Activated T-helper 2 cell treated with anti-CD3 and anti-CD28 coated beads, Interferon-gamma antibody, Interleukin-2, Interleukin-4, amounts not matched to agents 10 μg/mL and 5 μg/mL and 100 μg/mL, durations not matched to agents 14 hours and 24 hours and 36 hours (primary cell): ENCODE data around the gene CBFA2T2. TPM values are rescaled to one million over a fixed set of nuclear protein-coding genes. Genes with fewer than 3 reads are reported as not detected.
"Not testable (repeated sequence)": the region's sequence is repeated elsewhere in the genome, so short reads cannot be mapped to it uniquely, and the experiment has no call there.

Experiments used
- DNase-seq: peaks from one replicate; pipeline ENCODE4 v3.0.0; 2021; ENCODE audit warnings: low spot score
- H3K27ac Mint-ChIP-seq: one replicate; pipeline ENCODE4 v1.8.0; 2021; ENCODE audit warnings: mixed read lengths
- H3K27me3 Mint-ChIP-seq: one replicate; pipeline ENCODE4 v1.8.0; 2021; ENCODE audit warnings: low read depth, mixed read lengths
- H3K36me3 Mint-ChIP-seq: one replicate; pipeline ENCODE4 v1.8.0; 2021; ENCODE audit warnings: low read depth, mixed read lengths
- H3K4me1 Mint-ChIP-seq: one replicate; pipeline ENCODE4 v1.8.0; 2021; ENCODE audit warnings: low read depth, mixed read lengths
- H3K4me3 Mint-ChIP-seq: one replicate; pipeline ENCODE4 v1.8.0; 2021; ENCODE audit warnings: low read depth, mild to moderate bottlenecking, moderate library complexity, mixed read lengths
- H3K9me3 Mint-ChIP-seq: one replicate; pipeline ENCODE4 v1.8.0; 2021; ENCODE audit warnings: mixed read lengths
- intact Hi-C: fragments of 100-400 bp; cut with micrococcal nuclease; formaldehyde crosslinking; loops from one replicate; pipeline ENCODE4 v1.15.1; 2023
- total RNA-seq: library from RNA; stranded (reverse); gene quantifications from 2 replicates; pipeline ENCODE4 v1.2.3, GENCODE V29; 2022

Gene CBFA2T2
- total RNA-seq, 1 donor from 2014 or later: 14.4 TPM

GRCh38 chr20:33563788-33564187 is 73.9 kb downstream of the CBFA2T2 start:
- no peak for DNase-seq

DNA sequence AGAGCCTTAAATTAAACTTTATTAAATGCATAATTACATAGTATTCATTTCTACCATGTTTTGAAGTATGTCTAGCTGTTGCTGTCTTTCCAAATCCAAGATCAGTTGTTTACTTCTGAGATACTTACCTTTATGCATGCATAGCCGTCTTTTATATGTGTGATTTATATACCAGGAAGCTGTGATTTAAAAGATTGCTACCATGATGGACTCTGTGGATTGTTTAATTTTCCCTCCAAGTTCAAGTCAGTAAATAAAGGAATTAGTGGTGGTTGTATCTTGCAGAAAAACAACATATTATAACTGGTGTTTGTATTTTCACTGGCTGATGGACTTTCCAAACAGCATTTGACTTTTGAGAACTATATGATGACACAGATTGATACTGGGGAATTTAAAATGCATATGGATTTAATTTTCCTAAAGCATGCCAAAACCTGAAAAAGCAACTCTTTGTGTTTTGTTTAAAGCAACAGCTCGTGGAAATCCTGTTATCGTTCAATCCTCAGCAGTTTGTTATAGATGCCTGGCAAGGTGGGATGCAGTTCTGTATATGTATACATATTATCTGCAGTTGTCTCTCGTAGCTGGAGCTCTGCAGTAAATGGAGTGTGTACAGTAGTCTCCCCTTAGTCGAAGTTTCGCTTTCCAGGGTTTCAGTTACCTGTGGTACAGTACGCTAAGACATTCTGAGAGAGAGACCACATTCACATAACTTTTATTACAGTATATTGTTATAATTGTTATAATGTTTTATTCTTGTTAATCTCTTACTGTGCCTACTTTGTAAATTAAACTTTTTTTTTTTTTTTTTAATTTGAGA is 77.1 kb downstream of the CBFA2T2 start:
- Mint-ChIP-seq H3K4me3 (no peak overlapping the region), H3K27ac (no peak overlapping the region), H3K36me3 (no peaks in the 10 kb centered on the region), H3K27me3 (no peaks in the 10 kb centered on the region), H3K9me3 (no peaks in the 10 kb centered on the region), H3K4me1 (peaks cover 19% of the 10 kb centered on the region)
- no peak for DNase-seq
- intact Hi-C loops: no loop called here

More at GRCh38 chr20:33563788-33564187, 73.9 kb downstream of the CBFA2T2 start:
- H3K4me1 Mint-ChIP-seq: peaks cover 3% of the 10 kb centered on the region
- H3K36me3 Mint-ChIP-seq: no peaks in the 10 kb centered on the region
- H3K9me3 Mint-ChIP-seq: no peaks in the 10 kb centered on the region
- intact Hi-C loops: no loop called here
- H3K27me3 Mint-ChIP-seq: no peaks in the 10 kb centered on the region
- no peak overlapping the region for H3K4me3 Mint-ChIP-seq
- no peak overlapping the region for H3K27ac Mint-ChIP-seq

DNA sequence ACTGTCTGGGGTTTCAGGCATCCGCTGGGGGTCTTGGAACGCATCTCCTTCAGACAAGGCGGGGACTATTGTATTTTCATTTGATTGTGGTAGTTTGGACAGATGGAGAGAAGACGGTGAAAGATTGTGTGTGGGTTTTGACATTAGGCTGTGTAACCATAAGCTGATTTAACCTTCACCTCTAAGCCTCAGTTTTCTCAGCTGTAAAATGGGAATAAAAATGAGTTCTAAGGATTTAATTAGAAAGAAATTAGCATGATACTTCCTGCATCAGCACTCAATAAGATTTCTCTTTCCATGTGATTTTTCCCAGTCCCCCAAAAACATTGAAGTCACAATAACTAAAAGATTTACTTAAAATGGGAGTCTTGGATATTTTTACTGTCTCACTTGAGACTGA is 78.1 kb downstream of the CBFA2T2 start:
- Mint-ChIP-seq H3K9me3 (no peaks in the 10 kb centered on the region), H3K36me3 (no peaks in the 10 kb centered on the region), H3K27ac (no peak overlapping the region), H3K4me3 (no peak overlapping the region), H3K4me1 (peaks cover 19% of the 10 kb centered on the region), H3K27me3 (no peaks in the 10 kb centered on the region)
- no peak for DNase-seq
- intact Hi-C loops: no loop called here

DNA sequence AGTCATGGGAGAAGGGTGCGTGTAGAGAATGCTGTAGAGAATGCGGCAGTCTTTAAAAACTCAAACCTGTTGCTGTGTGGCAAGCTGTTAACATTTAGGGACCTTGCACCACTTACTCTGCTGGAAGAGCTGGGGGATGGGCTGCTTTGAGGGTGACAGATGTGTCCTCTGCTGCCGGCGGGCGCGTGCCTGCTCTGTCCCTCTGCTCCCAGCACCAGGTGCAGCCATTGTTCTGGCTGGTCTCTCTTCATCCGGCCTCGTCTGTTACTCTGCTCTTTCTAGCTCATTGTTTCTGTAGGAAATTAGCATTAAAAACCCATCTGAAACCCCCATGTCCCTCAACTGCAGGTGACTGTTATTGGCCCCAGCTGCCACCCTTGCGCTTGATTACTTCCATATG is 78.5 kb downstream of the CBFA2T2 start:
- DNase-seq: no peak
- no peak overlapping the region for H3K4me3 Mint-ChIP-seq
- H3K27me3 Mint-ChIP-seq: no peaks in the 10 kb centered on the region
- no peak overlapping the region for H3K27ac Mint-ChIP-seq
- no peaks in the 10 kb centered on the region for H3K36me3 Mint-ChIP-seq
- intact Hi-C loops: no loop called here
- no peaks in the 10 kb centered on the region for H3K9me3 Mint-ChIP-seq
- peaks cover 19% of the 10 kb centered on the region for H3K4me1 Mint-ChIP-seq

DNA sequence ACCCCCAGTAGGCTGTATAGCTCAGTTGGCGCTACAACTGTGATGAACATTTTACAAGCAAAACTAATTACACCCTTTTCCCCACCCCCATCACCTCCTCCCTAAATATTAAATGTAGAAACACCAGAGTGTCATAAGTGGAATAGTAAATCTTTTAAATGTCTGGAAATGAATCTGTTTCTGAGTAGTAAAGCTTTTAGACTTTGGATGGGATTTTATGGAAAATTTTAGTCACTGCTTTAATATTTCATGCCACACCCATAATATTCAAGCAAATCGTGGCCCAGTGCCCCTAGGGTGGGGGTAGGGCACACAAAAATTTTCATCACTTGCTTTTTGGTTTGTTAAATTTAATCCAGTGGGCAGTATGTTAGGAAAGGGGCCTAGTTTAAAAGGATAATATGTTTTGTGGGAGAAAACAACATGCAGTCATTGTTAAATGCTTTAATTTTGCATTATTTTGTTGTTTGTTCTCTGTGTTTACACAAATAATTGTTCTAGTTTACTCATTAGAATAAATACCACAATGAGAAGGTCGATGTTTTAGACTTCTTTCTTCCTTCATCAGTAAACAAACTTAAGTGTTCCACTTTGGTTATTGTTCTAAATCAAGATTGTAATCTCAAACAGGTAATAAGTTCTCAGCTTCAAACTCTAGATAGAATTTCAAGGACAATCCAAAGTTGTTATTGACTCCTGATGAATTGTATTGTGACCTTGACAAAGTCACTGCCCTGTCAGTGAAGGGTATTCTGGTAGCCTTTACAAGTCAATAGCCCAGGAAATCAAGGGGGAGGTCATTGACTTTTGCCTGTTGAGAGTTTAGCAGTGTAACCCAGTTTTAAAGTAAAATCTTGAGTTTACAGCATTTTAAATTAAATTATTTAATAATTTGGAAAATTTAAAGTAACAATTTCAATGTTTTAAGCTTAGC is 79.2 kb downstream of the CBFA2T2 start:
- no peaks in the 10 kb centered on the region for H3K9me3 Mint-ChIP-seq
- H3K4me1 Mint-ChIP-seq: peaks cover 16% of the 10 kb centered on the region
- intact Hi-C loops: no loop called here
- H3K27me3 Mint-ChIP-seq: no peaks in the 10 kb centered on the region
- no peak for DNase-seq
- H3K36me3 Mint-ChIP-seq: no peaks in the 10 kb centered on the region
- H3K4me3 Mint-ChIP-seq: no peak overlapping the region
- no peak overlapping the region for H3K27ac Mint-ChIP-seq

DNA sequence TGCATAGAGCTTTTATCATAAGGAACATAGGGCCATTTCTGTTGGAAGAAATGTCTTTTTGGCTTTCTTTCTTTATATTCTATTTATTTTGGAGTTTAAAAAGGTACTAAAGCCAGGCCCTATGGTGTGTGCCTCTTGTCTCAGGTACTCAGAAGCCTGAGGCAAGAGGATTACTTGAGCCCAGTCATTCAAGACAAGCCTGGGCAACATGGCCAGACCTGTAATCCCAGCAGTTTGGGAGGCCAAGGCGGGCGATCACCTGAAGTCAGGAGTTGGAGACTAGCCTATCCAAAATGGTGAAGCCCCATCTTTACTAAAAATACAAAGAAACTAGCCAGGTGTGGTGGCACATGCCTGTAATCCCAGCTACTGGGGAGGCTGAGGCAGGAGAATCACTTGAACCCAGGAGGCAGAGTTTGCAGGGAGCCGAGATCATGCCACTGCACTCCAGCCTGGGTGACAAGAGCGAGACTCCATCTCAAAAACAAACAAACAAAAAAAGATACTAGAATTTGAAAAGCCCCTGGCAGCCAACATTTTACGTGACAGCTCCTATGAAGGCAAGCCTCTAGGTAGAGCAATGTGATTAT is 80.0 kb downstream of the CBFA2T2 start:
- Mint-ChIP-seq H3K4me1 (peaks cover 16% of the 10 kb centered on the region), H3K36me3 (no peaks in the 10 kb centered on the region), H3K27ac (no peak overlapping the region), H3K9me3 (no peaks in the 10 kb centered on the region), H3K4me3 (no peak overlapping the region), H3K27me3 (no peaks in the 10 kb centered on the region)
- DNase-seq: no peak
- intact Hi-C loops: no loop called here

- H3K27me3 Mint-ChIP-seq: no peaks in the 10 kb centered on the region
- intact Hi-C loops: no loop called here
- H3K9me3 Mint-ChIP-seq: no peaks in the 10 kb centered on the region
- H3K27ac Mint-ChIP-seq: no peak overlapping the region
- no peaks in the 10 kb centered on the region for H3K36me3 Mint-ChIP-seq
- peaks cover 16% of the 10 kb centered on the region for H3K4me1 Mint-ChIP-seq
- DNase-seq: no peak
- H3K4me3 Mint-ChIP-seq: no peak overlapping the region
Observed at GRCh38 chr20:33570743-33571142, 80.8 kb downstream of the CBFA2T2 start.

DNA sequence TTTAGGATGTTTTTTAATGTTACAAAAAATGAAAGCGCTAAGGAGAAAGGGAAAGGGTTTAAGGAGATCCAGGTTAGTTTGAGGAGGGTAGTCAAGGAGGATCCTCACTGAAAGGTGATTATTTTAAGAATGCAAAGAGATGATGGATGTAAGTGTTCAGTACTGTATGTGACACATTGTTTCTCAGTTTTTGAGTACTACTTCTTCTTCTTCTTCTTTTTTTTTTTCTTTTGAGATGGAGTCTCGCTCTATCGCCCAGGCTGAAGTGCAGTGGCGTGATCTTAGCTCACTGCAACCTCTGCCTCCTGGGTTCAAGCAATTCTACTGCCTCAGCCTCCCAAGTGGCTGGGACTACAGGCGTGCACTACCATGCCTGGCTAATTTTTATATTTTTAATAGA is 83.4 kb downstream of the CBFA2T2 start:
- H3K27me3 Mint-ChIP-seq, H3K4me3 Mint-ChIP-seq, DNase-seq, intact Hi-C loops, H3K27ac Mint-ChIP-seq, H3K9me3 Mint-ChIP-seq, H3K36me3 Mint-ChIP-seq: not testable (repeated sequence)
- H3K4me1 Mint-ChIP-seq: peaks cover 16% of the 10 kb centered on the region

DNA sequence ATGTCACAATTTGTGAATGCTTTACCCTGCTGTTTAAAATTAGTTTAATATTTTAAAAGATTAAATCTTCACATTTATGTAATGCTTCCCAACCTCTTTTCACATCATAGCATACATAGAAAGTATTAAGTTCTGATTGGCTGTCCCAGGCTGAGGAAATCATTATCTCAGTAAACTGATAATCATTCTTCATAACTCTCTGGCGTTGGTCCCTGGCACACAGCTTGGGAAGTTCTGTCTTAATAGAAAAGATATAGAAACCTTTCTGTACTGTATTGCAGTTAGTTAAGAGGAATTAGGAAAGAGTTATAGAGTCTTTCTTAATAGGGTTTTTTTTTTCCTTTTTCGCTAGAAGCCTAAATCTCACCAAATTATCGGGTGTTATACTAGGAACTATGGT is 85.4 kb downstream of the CBFA2T2 start:
- H3K27ac Mint-ChIP-seq: no peak overlapping the region
- no peaks in the 10 kb centered on the region for H3K27me3 Mint-ChIP-seq
- intact Hi-C loops: no loop called here
- no peak overlapping the region for H3K4me3 Mint-ChIP-seq
- H3K36me3 Mint-ChIP-seq: no peaks in the 10 kb centered on the region
- H3K9me3 Mint-ChIP-seq: no peaks in the 10 kb centered on the region
- no peak for DNase-seq
- peaks cover 10% of the 10 kb centered on the region for H3K4me1 Mint-ChIP-seq

- intact Hi-C loops: no loop called here
- H3K36me3 Mint-ChIP-seq: no peaks in the 10 kb centered on the region
- H3K9me3 Mint-ChIP-seq: no peaks in the 10 kb centered on the region
- H3K27ac Mint-ChIP-seq: no peak overlapping the region
- no peak overlapping the region for H3K4me3 Mint-ChIP-seq
- peaks cover under 1% of the 10 kb centered on the region for H3K4me1 Mint-ChIP-seq
- DNase-seq: no peak
- no peaks in the 10 kb centered on the region for H3K27me3 Mint-ChIP-seq
Observed at GRCh38 chr20:33576432-33577125, 86.7 kb downstream of the CBFA2T2 start.

GRCh38 chr20:33578510-33578909 is 88.6 kb downstream of the CBFA2T2 start:
- no peaks in the 10 kb centered on the region for H3K9me3 Mint-ChIP-seq
- H3K4me3 Mint-ChIP-seq: no peak overlapping the region
- no peaks in the 10 kb centered on the region for H3K4me1 Mint-ChIP-seq
- DNase-seq: no peak
- no peak overlapping the region for H3K27ac Mint-ChIP-seq
- H3K36me3 Mint-ChIP-seq: no peaks in the 10 kb centered on the region
- H3K27me3 Mint-ChIP-seq: no peaks in the 10 kb centered on the region
- intact Hi-C loops: no loop called here

DNA sequence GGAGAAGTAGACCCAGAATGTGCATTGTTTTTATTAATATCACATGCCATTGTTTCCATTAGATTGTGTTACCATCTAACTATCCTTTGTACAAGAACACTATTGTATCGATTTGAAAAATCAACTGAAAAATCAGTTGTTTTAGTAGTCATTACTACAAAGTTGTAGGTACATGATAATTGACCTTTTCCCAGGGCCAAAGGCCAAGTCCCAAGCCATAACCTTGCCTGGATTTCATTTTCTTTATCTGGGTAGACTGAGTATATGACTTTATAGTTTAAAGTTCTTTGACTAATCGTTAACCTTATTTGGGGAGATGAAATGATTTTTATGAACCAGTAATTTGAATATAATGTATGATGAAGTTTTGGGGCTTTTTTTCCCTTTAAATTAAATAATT is 93.2 kb downstream of the CBFA2T2 start:
- H3K4me3 Mint-ChIP-seq: no peak overlapping the region
- H3K27me3 Mint-ChIP-seq: no peaks in the 10 kb centered on the region
- intact Hi-C loops: no loop called here
- H3K36me3 Mint-ChIP-seq: no peaks in the 10 kb centered on the region
- H3K4me1 Mint-ChIP-seq: peaks cover 2% of the 10 kb centered on the region
- no peaks in the 10 kb centered on the region for H3K9me3 Mint-ChIP-seq
- no peak overlapping the region for H3K27ac Mint-ChIP-seq
- DNase-seq: no peak
